Keratinocyte (primary cell): ENCODE measurements around the gene A4GALT. TPM values are rescaled to one million over a fixed set of nuclear protein-coding genes. Genes with fewer than 3 reads are reported as not detected.

Source experiments
- DNase-seq: peaks from one replicate; pipeline ENCODE4 v3.0.0-alpha.2; 2011; ENCODE audit warnings: low read depth, missing footprints, low spot score
- FAIRE-seq: peaks from 2 replicates; lab custom pipeline; 2011; peaks lifted over from hg19 to GRCh38; lab: Jason Lieb, UNC
- H2AFZ ChIP-seq: 2 replicates; pipeline ENCODE4 v1.6.0; 2012; ENCODE audit warnings: low read length, control low read depth, inconsistent platforms; ENCODE audit not compliant: control insufficient read depth
- H3K27ac ChIP-seq: 2 replicates; pipeline ENCODE4 v1.5.1; 2011; ENCODE audit warnings: low read length; ENCODE audit not compliant: control insufficient read depth, insufficient read depth
- H3K27me3 ChIP-seq: 3 replicates; pipeline ENCODE4 v1.6.0; 2011; ENCODE audit warnings: low read length; ENCODE audit not compliant: control insufficient read depth, insufficient read depth; ENCODE audit errors: extremely low read depth
- H3K36me3 ChIP-seq, 2 experiments: 2 replicates in 1 of 2; 3 replicates in 1 of 2; pipeline ENCODE4 v1.5.1; 2011; ENCODE audit warnings: low read length in 2 of 2, mild to moderate bottlenecking in 1 of 2; ENCODE audit not compliant: control insufficient read depth in 2 of 2, insufficient read depth in 2 of 2; ENCODE audit errors: extremely low read depth in 1 of 2
- H3K4me1 ChIP-seq: 3 replicates; pipeline ENCODE4 v1.5.1; 2011; ENCODE audit warnings: low read length; ENCODE audit not compliant: control insufficient read depth, insufficient read depth; ENCODE audit errors: extremely low read depth
- H3K4me2 ChIP-seq: 3 replicates; pipeline ENCODE4 v1.6.0; 2011; ENCODE audit warnings: low read depth, low read length; ENCODE audit not compliant: control insufficient read depth, insufficient read depth; ENCODE audit errors: extremely low read depth
- H3K4me3 ChIP-seq, 3 experiments: fragments of 200-600 bp in 1 of 3; sonication (generic) in 1 of 3; 2 replicates in 2 of 3; 3 replicates in 1 of 3; pipeline ENCODE4 v1.5.1; 2011 to 2016; ENCODE audit warnings: low read length in 3 of 3, mild to moderate bottlenecking in 3 of 3, control low read depth in 2 of 3, inconsistent platforms in 1 of 3, low read depth in 1 of 3, mixed read lengths in 1 of 3, mixed run types in 1 of 3, moderate library complexity in 1 of 3; ENCODE audit not compliant: control insufficient read depth in 2 of 3, insufficient read depth in 2 of 3; ENCODE audit errors: extremely low read depth in 1 of 3
- H3K79me2 ChIP-seq: 2 replicates; pipeline ENCODE4 v1.6.0; 2012; ENCODE audit warnings: low read length; ENCODE audit not compliant: control insufficient read depth, insufficient read depth
- H3K9ac ChIP-seq: 3 replicates; pipeline ENCODE4 v1.6.0; 2011; ENCODE audit warnings: low read length; ENCODE audit not compliant: control insufficient read depth, insufficient read depth; ENCODE audit errors: extremely low read depth
- H3K9me1 ChIP-seq: 3 replicates; pipeline ENCODE4 v1.6.0; 2011; ENCODE audit warnings: low read length; ENCODE audit not compliant: control insufficient read depth, insufficient read depth; ENCODE audit errors: extremely low read depth
- H3K9me3 ChIP-seq: 2 replicates; pipeline ENCODE4 v1.5.1; 2012; ENCODE audit warnings: low read depth, low read length; ENCODE audit not compliant: control insufficient read depth
- H4K20me1 ChIP-seq: 3 replicates; pipeline ENCODE4 v1.6.0; 2011; ENCODE audit warnings: low read length; ENCODE audit not compliant: control insufficient read depth, insufficient read depth; ENCODE audit errors: extremely low read depth
- CTCF ChIP-seq, 3 experiments: IDR thresholded peaks in 1 of 3; conservative IDR thresholded peaks in 1 of 3; optimal IDR thresholded peaks in 1 of 3; 2 replicates in 2 of 3; 3 replicates in 1 of 3; pipeline versions ENCODE3 to v1.5.1; 2011; ENCODE audit warnings: low read length in 3 of 3, mild to moderate bottlenecking in 3 of 3, moderate library complexity in 2 of 3, control low read depth in 1 of 3, inconsistent platforms in 1 of 3; ENCODE audit not compliant: insufficient read depth in 2 of 3; ENCODE audit errors: extremely low read depth in 1 of 3
- EZH2 ChIP-seq: IDR thresholded peaks from one replicate; pipeline ENCODE4 v1.6.1; 2012; ENCODE audit warnings: inconsistent platforms, mild to moderate bottlenecking, low read length, moderate library complexity
- dilution Hi-C: fragments of 300-500 bp; cut with MboI; formaldehyde crosslinking; loops from one replicate; pipeline ENCODE4 v1.7.0; 2020; ENCODE audit warnings: low sequenced_read_pairs; ENCODE audit not compliant: extremely low pct_ligation_motif_present
- polyA plus RNA-seq, 5 experiments: library from polyadenylated mRNA; depleted of rRNA in 3 of 5; stranded (reverse) in 3 of 5; stranded (forward) in 1 of 5; unstranded in 1 of 5; fragments of >200 nt; gene quantifications; 1 replicate in 1 of 5; 2 replicates in 3 of 5; 3 replicates in 1 of 5; pipeline versions ENCODE4 v1.2.1 to v1.2.3, GENCODE V29; 2011 to 2012; ENCODE audit warnings: missing spikeins in 2 of 5, low read depth in 1 of 5, low replicate concordance in 1 of 5

A4GALT gene
- polyA plus RNA-seq, 1 donor (not counting 4 experiments of a cell fraction or from before 2014, with no cell fraction given) = 1.6 TPM

GRCh38 chr22:42695294-42695693 is 25.4 kb downstream of the A4GALT start:
- DNase-seq (no peak), FAIRE-seq (no peak)
- Histone ChIP-seq H3K79me2 (no peaks in the 10 kb centered on the region), H4K20me1 (no peaks in the 10 kb centered on the region), H3K4me3 (no peak overlapping the region), H3K9me3 (no peaks in the 10 kb centered on the region), H2AFZ (no peak overlapping the region), H3K27ac (no peak overlapping the region), H3K9ac (no peak overlapping the region), H3K27me3 (no peaks in the 10 kb centered on the region), H3K4me1 (peaks cover 22% of the 10 kb centered on the region), H3K36me3 (peaks cover 3 to 5% of the 10 kb centered on the region in 2 experiments), H3K4me2 (no peak overlapping the region), H3K9me1 (no peaks in the 10 kb centered on the region)
- dilution Hi-C loops = no loop called here
- TF ChIP-seq EZH2 (no peak), CTCF (optimal IDR thresholded peaks at IDR 0.05 in 1 of 3, IDR thresholded peaks at IDR 0.05 in 1 of 3, conservative IDR thresholded peaks at IDR 0.05 in 1 of 3; ENCODE audit: extremely low read depth in 1 of 3, insufficient read depth in 2 of 3, low read length in 3 of 3) (no peak)

- H3K27ac ChIP-seq = no peak overlapping the region
- no peak for DNase-seq
- H3K9me3 ChIP-seq = no peaks in the 10 kb centered on the region
- dilution Hi-C loops = no loop called here
- no peaks in the 10 kb centered on the region for H3K79me2 ChIP-seq
- no peak overlapping the region for H2AFZ ChIP-seq
- FAIRE-seq = no peak
- TF ChIP-seq EZH2 = no peak
- no peak for TF ChIP-seq CTCF (optimal IDR thresholded peaks at IDR 0.05 in 1 of 3, IDR thresholded peaks at IDR 0.05 in 1 of 3, conservative IDR thresholded peaks at IDR 0.05 in 1 of 3; ENCODE audit: extremely low read depth in 1 of 3, insufficient read depth in 2 of 3, low read length in 3 of 3)
- H3K9me1 ChIP-seq = no peaks in the 10 kb centered on the region
- no peaks in the 10 kb centered on the region for H4K20me1 ChIP-seq
- H3K27me3 ChIP-seq = no peaks in the 10 kb centered on the region
- peaks cover 3 to 5% of the 10 kb centered on the region in 2 experiments for H3K36me3 ChIP-seq
- peaks cover 23% of the 10 kb centered on the region for H3K4me1 ChIP-seq
- no peak overlapping the region for H3K4me2 ChIP-seq
- no peak overlapping the region for H3K4me3 ChIP-seq
- H3K9ac ChIP-seq = no peak overlapping the region
These were observed 26.6 kb downstream of the A4GALT start for GRCh38 chr22:42693763-42694683.
